GM15510 (cell line): ENCODE data around the gene KIF16B.

ENCODE experiments used
- POLR2A ChIP-seq: IDR thresholded peaks from 3 replicates; pipeline ENCODE4 v1.6.1; 2011; ENCODE audit warnings: borderline replicate concordance; ENCODE audit not compliant: insufficient read length; ENCODE audit errors: extremely low read depth

Gene KIF16B

GRCh38 chr20:16260911-16261310 lies 312.3 kb downstream of the KIF16B start:
- TF ChIP-seq POLR2A = no peak

- TF ChIP-seq POLR2A = no peak
Measured at GRCh38 chr20:16258766-16259165, 314.5 kb downstream of the KIF16B start.

DNA sequence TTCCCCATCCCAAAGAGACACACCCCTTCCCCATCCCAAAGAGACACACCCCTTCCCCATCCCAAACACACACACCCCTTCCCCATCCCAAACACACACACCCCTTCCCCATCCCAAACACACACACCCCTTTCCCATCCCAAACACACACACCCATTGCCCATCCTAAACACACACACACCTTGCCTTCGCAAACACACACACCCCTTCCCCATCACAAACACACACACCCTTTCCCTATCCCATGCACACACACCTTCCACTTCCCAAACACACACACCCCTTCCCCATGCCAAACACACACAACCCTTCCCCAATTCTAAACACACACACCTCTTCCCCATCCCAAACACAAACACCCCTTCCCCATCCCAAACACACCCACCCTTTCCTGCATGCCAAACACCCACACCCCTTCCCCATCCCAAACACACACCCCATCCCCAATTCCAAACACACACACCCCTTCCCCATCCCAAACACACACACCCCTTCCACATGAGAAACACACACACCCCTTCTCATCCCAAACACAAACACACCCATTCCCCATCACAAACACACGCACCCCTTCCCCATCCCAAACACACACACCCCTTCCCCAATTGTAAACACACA lies 315.3 kb downstream of the KIF16B start:
- TF ChIP-seq POLR2A = no peak

DNA sequence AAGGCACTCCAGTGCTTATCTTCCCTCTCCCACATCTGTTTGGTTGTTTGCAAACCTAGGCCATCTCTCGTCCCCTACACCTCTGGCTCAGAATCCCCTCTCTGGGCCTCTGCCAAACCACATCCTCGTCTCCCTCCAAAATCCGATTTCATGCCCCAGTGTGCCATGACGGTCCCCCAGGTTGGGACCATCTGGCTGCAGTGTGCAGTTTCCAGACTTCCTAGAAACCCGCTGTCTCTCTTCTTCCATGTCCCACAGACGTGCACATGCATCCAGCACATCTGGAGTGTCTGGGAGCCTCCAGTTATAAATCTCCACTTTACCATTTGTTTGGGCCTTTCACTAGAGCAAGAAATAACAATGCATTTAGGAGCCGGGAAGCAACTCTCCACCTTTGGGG lies 316.2 kb downstream of the KIF16B start:
- TF ChIP-seq POLR2A = no peak

GRCh38 chr20:16246870-16247269 lies 326.4 kb downstream of the KIF16B start:
- TF ChIP-seq POLR2A = no peak

- TF ChIP-seq POLR2A = no peak
Measured at GRCh38 chr20:16246291-16246690, 327.0 kb downstream of the KIF16B start.

DNA sequence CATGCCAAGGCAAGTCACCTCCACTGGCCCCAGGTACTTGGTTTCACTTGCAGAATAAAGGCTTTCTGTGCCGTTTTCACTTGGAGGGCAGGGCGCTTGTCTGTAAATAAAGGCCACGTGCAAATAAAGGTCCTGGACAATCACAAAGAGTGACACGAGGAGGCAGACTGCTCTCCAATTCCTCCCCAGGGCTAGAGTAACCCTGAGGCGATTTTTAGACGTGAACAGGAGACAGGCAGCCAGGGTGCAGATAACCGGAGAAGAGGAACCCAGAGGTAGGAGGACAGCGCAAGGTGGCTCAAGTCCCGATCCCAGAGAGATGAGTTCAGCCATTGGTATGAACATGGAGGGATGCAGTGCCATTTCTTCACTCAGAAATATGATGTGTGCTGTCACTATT lies 327.4 kb downstream of the KIF16B start:
- TF ChIP-seq POLR2A = no peak

DNA sequence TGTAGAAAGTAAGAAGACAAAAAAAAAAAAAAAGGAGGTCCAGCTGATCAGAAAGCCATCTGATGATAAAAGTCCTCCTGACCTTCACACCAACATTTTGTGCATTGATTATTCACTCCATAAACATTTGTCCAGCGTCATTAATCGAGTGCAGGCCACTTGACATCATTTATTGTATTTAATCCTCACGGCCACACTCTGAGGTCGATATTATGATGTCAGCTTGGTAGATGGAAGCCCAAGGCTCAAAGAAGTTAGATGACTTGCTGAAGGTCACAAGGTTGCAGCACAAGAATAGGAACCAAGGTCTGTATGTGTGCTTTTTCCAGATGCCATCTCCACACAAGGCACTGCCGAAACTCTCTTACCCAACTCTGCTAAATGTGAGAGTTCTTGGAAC lies 328.4 kb downstream of the KIF16B start:
- TF ChIP-seq POLR2A = no peak

GRCh38 chr20:16243470-16243869 lies 329.8 kb downstream of the KIF16B start:
- TF ChIP-seq POLR2A = no peak

- no peak for TF ChIP-seq POLR2A
Measured at GRCh38 chr20:16241911-16242310, 331.3 kb downstream of the KIF16B start.

DNA sequence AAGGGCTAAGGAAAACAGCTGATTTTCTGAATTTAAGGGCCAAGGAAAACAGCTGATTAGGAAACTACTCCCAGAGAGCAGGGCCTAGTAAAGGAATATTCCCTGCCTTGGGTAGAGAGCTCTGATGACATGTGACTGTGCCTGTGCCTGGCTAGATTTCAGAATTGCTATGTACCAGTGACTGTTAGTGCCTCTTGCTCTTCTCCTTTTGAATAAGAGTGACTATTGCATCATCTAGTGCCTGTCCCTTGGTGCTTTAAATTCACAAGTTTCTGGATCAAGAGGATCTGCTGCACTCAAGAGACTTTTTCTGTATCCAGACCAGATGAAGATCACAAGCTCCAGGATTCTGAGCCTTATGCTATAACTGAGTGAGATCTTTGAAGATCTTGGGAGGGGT lies 332.9 kb downstream of the KIF16B start:
- no peak for TF ChIP-seq POLR2A

- no peak for TF ChIP-seq POLR2A
Measured at GRCh38 chr20:16236589-16237241, 336.5 kb downstream of the KIF16B start.

GRCh38 chr20:16230402-16230801 lies 342.8 kb downstream of the KIF16B start:
- no peak for TF ChIP-seq POLR2A

GRCh38 chr20:16229813-16230212 lies 343.4 kb downstream of the KIF16B start:
- no peak for TF ChIP-seq POLR2A

- no peak for TF ChIP-seq POLR2A
Measured at GRCh38 chr20:16228722-16229121, 344.5 kb downstream of the KIF16B start.

DNA sequence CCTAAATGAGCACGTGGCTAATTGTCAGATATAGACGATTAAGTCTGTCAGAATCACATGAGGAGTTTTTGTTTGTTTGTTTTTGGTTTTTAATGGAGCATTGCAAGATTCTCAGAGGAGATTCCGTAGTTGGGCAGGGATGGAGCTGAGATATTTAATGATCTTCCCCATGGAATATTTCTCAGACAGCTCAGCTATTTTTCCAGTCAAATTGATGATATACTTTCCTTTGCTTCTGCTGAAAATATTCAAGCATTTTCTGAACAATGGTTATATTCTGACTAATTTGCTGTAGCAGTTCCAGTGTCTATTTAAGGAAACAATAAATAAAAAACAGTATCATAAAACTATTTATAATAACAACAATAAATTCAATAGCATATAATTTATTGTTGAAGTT lies 348.4 kb downstream of the KIF16B start:
- no peak for TF ChIP-seq POLR2A
